GM23338 (cell line): ENCODE results near the gene IL17REL. TPM values are rescaled to one million over a fixed set of nuclear protein-coding genes. Genes with fewer than 3 reads are reported as not detected.

Experiments
- CTCF ChIP-seq, 2 experiments: fragments of 200-600 bp in 1 of 2; sonication (generic) in 1 of 2; conservative IDR thresholded peaks; 2 replicates each; pipeline versions ENCODE4 v1.5.1 to v1.6.1; 2016 to 2017; ENCODE audit warnings: antibody characterized with exemption in 2 of 2, low read depth in 2 of 2, mild to moderate bottlenecking in 2 of 2, moderate library complexity in 1 of 2
- EZH2 ChIP-seq: fragments of 200-600 bp; sonication (generic); IDR thresholded peaks from one replicate; pipeline ENCODE4 v1.8.0; 2017; ENCODE audit warnings: antibody characterized with exemption, mild to moderate bottlenecking, low read depth; ENCODE audit not compliant: unreplicated experiment
- JUNB ChIP-seq: IDR thresholded peaks from one replicate; pipeline ENCODE4 v1.6.1; 2016; ENCODE audit warnings: antibody characterized with exemption; ENCODE audit not compliant: unreplicated experiment
- STAT1 ChIP-seq: IDR thresholded peaks from one replicate; pipeline ENCODE4 v1.6.1; 2016; ENCODE audit warnings: antibody characterized with exemption; ENCODE audit not compliant: unreplicated experiment
- ZNF114 ChIP-seq: fragments of 250-450 bp; sonication (Bioruptor Pico); IDR thresholded peaks from 2 replicates; pipeline ENCODE4 v1.5.0; 2020; ENCODE audit warnings: mild to moderate bottlenecking, moderate library complexity
- polyA plus RNA-seq: library from polyadenylated mRNA; unstranded; fragments of >200 nt; fragmentation: Nextera tagmentation; extraction: Ambion mirVana; gene quantifications from 2 replicates; pipeline ENCODE4 v1.2.1, GENCODE V29; 2016
- total RNA-seq: library from RNA; depleted of rRNA; stranded (reverse); fragments of >200 nt; shearing (Covaris generic); gene quantifications from 2 replicates; pipeline ENCODE4 v1.2.3, GENCODE V29; 2014
- TF ChIP-seq, protein P1 (sequence below): fragments of 250-450 bp; sonication (Bioruptor Pico); IDR thresholded peaks from 2 replicates; pipeline ENCODE4 v1.5.0; 2020; ENCODE audit warnings: mild to moderate bottlenecking, moderate library complexity
- TF ChIP-seq, protein P2 (sequence below): IDR thresholded peaks from 2 replicates; pipeline ENCODE4 v1.6.1; 2016; ENCODE audit warnings: antibody characterized with exemption

The IL17REL gene
- total and polyA plus RNA-seq, 2 experiments from 2014 or later = 0.31 TPM; not detected in 1

- TF ChIP-seq, protein P1, sequence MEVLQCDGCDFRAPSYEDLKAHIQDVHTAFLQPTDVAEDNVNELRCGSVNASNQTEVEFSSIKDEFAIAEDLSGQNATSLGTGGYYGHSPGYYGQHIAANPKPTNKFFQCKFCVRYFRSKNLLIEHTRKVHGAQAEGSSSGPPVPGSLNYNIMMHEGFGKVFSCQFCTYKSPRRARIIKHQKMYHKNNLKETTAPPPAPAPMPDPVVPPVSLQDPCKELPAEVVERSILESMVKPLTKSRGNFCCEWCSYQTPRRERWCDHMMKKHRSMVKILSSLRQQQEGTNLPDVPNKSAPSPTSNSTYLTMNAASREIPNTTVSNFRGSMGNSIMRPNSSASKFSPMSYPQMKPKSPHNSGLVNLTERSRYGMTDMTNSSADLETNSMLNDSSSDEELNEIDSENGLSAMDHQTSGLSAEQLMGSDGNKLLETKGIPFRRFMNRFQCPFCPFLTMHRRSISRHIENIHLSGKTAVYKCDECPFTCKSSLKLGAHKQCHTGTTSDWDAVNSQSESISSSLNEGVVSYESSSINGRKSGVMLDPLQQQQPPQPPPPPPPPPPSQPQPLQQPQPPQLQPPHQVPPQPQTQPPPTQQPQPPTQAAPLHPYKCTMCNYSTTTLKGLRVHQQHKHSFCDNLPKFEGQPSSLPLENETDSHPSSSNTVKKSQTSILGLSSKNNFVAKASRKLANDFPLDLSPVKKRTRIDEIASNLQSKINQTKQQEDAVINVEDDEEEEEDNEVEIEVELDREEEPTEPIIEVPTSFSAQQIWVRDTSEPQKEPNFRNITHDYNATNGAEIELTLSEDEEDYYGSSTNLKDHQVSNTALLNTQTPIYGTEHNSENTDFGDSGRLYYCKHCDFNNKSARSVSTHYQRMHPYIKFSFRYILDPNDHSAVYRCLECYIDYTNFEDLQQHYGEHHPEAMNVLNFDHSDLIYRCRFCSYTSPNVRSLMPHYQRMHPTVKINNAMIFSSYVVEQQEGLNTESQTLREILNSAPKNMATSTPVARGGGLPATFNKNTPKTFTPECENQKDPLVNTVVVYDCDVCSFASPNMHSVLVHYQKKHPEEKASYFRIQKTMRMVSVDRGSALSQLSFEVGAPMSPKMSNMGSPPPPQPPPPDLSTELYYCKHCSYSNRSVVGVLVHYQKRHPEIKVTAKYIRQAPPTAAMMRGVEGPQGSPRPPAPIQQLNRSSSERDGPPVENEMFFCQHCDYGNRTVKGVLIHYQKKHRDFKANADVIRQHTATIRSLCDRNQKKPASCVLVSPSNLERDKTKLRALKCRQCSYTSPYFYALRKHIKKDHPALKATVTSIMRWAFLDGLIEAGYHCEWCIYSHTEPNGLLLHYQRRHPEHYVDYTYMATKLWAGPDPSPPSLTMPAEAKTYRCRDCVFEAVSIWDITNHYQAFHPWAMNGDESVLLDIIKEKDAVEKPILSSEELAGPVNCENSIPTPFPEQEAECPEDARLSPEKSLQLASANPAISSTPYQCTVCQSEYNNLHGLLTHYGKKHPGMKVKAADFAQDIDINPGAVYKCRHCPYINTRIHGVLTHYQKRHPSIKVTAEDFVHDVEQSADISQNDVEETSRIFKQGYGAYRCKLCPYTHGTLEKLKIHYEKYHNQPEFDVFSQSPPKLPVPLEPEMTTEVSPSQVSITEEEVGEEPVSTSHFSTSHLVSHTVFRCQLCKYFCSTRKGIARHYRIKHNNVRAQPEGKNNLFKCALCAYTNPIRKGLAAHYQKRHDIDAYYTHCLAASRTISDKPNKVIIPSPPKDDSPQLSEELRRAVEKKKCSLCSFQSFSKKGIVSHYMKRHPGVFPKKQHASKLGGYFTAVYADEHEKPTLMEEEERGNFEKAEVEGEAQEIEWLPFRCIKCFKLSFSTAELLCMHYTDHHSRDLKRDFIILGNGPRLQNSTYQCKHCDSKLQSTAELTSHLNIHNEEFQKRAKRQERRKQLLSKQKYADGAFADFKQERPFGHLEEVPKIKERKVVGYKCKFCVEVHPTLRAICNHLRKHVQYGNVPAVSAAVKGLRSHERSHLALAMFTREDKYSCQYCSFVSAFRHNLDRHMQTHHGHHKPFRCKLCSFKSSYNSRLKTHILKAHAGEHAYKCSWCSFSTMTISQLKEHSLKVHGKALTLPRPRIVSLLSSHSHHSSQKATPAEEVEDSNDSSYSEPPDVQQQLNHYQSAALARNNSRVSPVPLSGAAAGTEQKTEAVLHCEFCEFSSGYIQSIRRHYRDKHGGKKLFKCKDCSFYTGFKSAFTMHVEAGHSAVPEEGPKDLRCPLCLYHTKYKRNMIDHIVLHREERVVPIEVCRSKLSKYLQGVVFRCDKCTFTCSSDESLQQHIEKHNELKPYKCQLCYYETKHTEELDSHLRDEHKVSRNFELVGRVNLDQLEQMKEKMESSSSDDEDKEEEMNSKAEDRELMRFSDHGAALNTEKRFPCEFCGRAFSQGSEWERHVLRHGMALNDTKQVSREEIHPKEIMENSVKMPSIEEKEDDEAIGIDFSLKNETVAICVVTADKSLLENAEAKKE = no peak
- TF ChIP-seq CTCF (conservative IDR thresholded peaks at IDR 0.05; ENCODE audit: low read depth in 2 of 2) (no peak), JUNB (no peak), EZH2 (no peak), STAT1 (no peak), ZNF114 (CRISPR knock-in tag) (no peak)
- TF ChIP-seq, protein P2, sequence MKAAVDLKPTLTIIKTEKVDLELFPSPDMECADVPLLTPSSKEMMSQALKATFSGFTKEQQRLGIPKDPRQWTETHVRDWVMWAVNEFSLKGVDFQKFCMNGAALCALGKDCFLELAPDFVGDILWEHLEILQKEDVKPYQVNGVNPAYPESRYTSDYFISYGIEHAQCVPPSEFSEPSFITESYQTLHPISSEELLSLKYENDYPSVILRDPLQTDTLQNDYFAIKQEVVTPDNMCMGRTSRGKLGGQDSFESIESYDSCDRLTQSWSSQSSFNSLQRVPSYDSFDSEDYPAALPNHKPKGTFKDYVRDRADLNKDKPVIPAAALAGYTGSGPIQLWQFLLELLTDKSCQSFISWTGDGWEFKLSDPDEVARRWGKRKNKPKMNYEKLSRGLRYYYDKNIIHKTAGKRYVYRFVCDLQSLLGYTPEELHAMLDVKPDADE = no peak
Observed at GRCh38 chr22:49995041-49995360, 17.6 kb downstream of the IL17REL start (continued).
